ENCODE results near the gene UQCRC1.

- TF ChIP-seq CTCF (IDR thresholded peaks at IDR 0.05; ENCODE audit: borderline replicate concordance, extremely low read depth, low read length, poor library complexity, severe bottlenecking) (no peak), EZH2 (IDR thresholded peaks at IDR 0.05; ENCODE audit: borderline replicate concordance, low read depth, low read length, severe bottlenecking) (no peak)
Observed at GRCh38 chr3:48614044-48614443, 4.6 kb upstream of the UQCRC1 start.
